Neutrophil (primary cell): ENCODE measurements around the gene PIWIL4.
"Not testable (repeated sequence)": the region's sequence is repeated elsewhere in the genome, so short reads cannot be mapped to it uniquely, and the experiment has no call there.

Experiments
- H3K27ac ChIP-seq: fragments of 200-600 bp; sonication (generic); 2 replicates; pipeline ENCODE4 v1.5.1; 2016; ENCODE audit warnings: mild to moderate bottlenecking, moderate library complexity
- H3K27me3 ChIP-seq: fragments of 200-600 bp; sonication (generic); 2 replicates; pipeline ENCODE4 v1.6.0; 2016; ENCODE audit warnings: mild to moderate bottlenecking
- H3K36me3 ChIP-seq: fragments of 200-600 bp; sonication (generic); 2 replicates; pipeline ENCODE4 v1.5.1; 2017
- H3K4me1 ChIP-seq, 2 experiments: fragments of 200-600 bp in 1 of 2; sonication (generic) in 1 of 2; 1 replicate in 1 of 2; 2 replicates in 1 of 2; pipeline versions ENCODE4 v1.5.1 to v1.6.1; 2013 to 2016; ENCODE audit warnings: low read depth in 1 of 2, low read length in 1 of 2, mild to moderate bottlenecking in 1 of 2, moderate library complexity in 1 of 2; ENCODE audit not compliant: control insufficient read depth in 1 of 2, insufficient read depth in 1 of 2
- H3K4me3 ChIP-seq, 2 experiments: fragments of 200-600 bp in 1 of 2; sonication (generic) in 1 of 2; 1 replicate in 1 of 2; 2 replicates in 1 of 2; pipeline ENCODE4 v1.5.1; 2013 to 2016; ENCODE audit warnings: low read depth in 1 of 2, low read length in 1 of 2, mild to moderate bottlenecking in 1 of 2, moderate library complexity in 1 of 2
- H3K9me3 ChIP-seq: fragments of 200-600 bp; sonication (generic); 2 replicates; pipeline ENCODE4 v1.5.1; 2016
- CTCF ChIP-seq: fragments of 200-600 bp; sonication (generic); IDR thresholded peaks from 2 replicates; pipeline ENCODE4 v1.5.1; 2016; ENCODE audit warnings: antibody characterized with exemption

Gene PIWIL4

GRCh38 chr11:94604482-94604881 lies 37.3 kb downstream of the PIWIL4 start:
- Histone ChIP-seq H3K4me3 (no peak overlapping the region), H3K36me3 (peaks cover 29% of the 10 kb centered on the region), H3K27me3 (no peaks in the 10 kb centered on the region), H3K27ac (no peak overlapping the region), H3K9me3 (no peaks in the 10 kb centered on the region), H3K4me1 (peaks cover 17 to 18% of the 10 kb centered on the region in 2 experiments)
- no peak for TF ChIP-seq CTCF

- Histone ChIP-seq H3K27me3 (no peaks in the 10 kb centered on the region), H3K4me3 (no peak overlapping the region), H3K36me3 (peaks cover 39% of the 10 kb centered on the region)
Observed at GRCh38 chr11:94613120-94613519, 46.0 kb downstream of the PIWIL4 start.

GRCh38 chr11:94623120-94623735 lies 56.1 kb downstream of the PIWIL4 start:
- no peaks in the 10 kb centered on the region for H3K9me3 ChIP-seq
- no peaks in the 10 kb centered on the region for H3K27me3 ChIP-seq
- no peak overlapping the region for H3K27ac ChIP-seq
- TF ChIP-seq CTCF: peak; percentile 52
- H3K4me3 ChIP-seq: no peak overlapping the region
- peaks cover 48% of the 10 kb centered on the region for H3K36me3 ChIP-seq
- H3K4me1 ChIP-seq: no peaks in the 10 kb centered on the region

More at GRCh38 chr11:94613120-94613519, 46.0 kb downstream of the PIWIL4 start:
- Histone ChIP-seq H3K9me3 (no peaks in the 10 kb centered on the region), H3K27ac (no peak overlapping the region), H3K4me1 (no peaks in the 10 kb centered on the region)
- no peak for TF ChIP-seq CTCF

GRCh38 chr11:94625422-94625821 lies 58.3 kb downstream of the PIWIL4 start:
- not testable (repeated sequence) for H3K4me3 ChIP-seq, H3K27ac ChIP-seq, H3K4me1 ChIP-seq, H3K9me3 ChIP-seq, H3K27me3 ChIP-seq
- peaks cover 26% of the 10 kb centered on the region for H3K36me3 ChIP-seq

GRCh38 chr11:94627003-94627560 lies 59.9 kb downstream of the PIWIL4 start:
- not testable (repeated sequence) for H3K4me1 ChIP-seq, H3K27me3 ChIP-seq, H3K9me3 ChIP-seq, H3K36me3 ChIP-seq, H3K4me3 ChIP-seq, H3K27ac ChIP-seq

GRCh38 chr11:94629741-94630140 lies 62.6 kb downstream of the PIWIL4 start:
- Histone ChIP-seq H3K36me3 (no peaks in the 10 kb centered on the region), H3K9me3 (no peaks in the 10 kb centered on the region), H3K27ac (peak overlapping the region; percentile 32), H3K27me3 (no peaks in the 10 kb centered on the region), H3K4me1 (peaks cover 0 to 9% of the 10 kb centered on the region in 2 experiments), H3K4me3 (peak overlapping the region in 1 of 2 experiments; percentile 8)
- TF ChIP-seq CTCF: no peak
